Fibroblast of lung (primary cell): ENCODE measurements around the gene CFAP97D2. TPM values are rescaled to one million over a fixed set of nuclear protein-coding genes. Genes with fewer than 3 reads are reported as not detected.

ENCODE experiments used
- DNase-seq, 2 donors: peaks; one replicate each; pipeline versions ENCODE4 v3.0.0 to v3.0.0-alpha.2; 2010; ENCODE audit warnings: low read depth in 2 of 2
- H2AFZ ChIP-seq: 2 replicates; pipeline ENCODE4 v1.5.1; 2012; ENCODE audit warnings: low read length, control low read depth, inconsistent platforms
- H3K27ac ChIP-seq: 2 replicates; pipeline ENCODE4 v1.5.1; 2011; ENCODE audit warnings: low read length, control low read depth; ENCODE audit not compliant: insufficient read depth
- H3K27me3 ChIP-seq: 2 replicates; pipeline ENCODE4 v1.5.1; 2011; ENCODE audit warnings: mild to moderate bottlenecking, low read length; ENCODE audit not compliant: control insufficient read depth, insufficient read depth
- H3K36me3 ChIP-seq: 2 replicates; pipeline ENCODE4 v1.5.1; 2011; ENCODE audit warnings: low read length; ENCODE audit not compliant: control insufficient read depth, insufficient read depth
- H3K4me1 ChIP-seq: 2 replicates; pipeline ENCODE4 v1.5.1; 2011; ENCODE audit warnings: low read length; ENCODE audit not compliant: control insufficient read depth, insufficient read depth; ENCODE audit errors: extremely low read depth
- H3K4me2 ChIP-seq: 2 replicates; pipeline ENCODE4 v1.5.1; 2011; ENCODE audit warnings: low read length, control low read depth; ENCODE audit not compliant: insufficient read depth; ENCODE audit errors: extremely low read depth
- H3K4me3 ChIP-seq, 4 experiments: fragments of 200-600 bp in 1 of 4; sonication (generic) in 1 of 4; replicated peaks in 1 of 4; 2 replicates each; pipeline ENCODE4 v1.5.1; 2011 to 2016; ENCODE audit warnings: low read length in 4 of 4, low read depth in 3 of 4, mild to moderate bottlenecking in 3 of 4, control low read depth in 2 of 4, inconsistent platforms in 1 of 4, mixed read lengths in 1 of 4; ENCODE audit not compliant: insufficient read depth in 1 of 4; ENCODE audit errors: control extremely low read depth in 1 of 4
- H3K79me2 ChIP-seq: 2 replicates; pipeline ENCODE4 v1.5.1; 2012; ENCODE audit warnings: mild to moderate bottlenecking, low read length, inconsistent platforms; ENCODE audit not compliant: control insufficient read depth, insufficient read depth
- H3K9ac ChIP-seq: 2 replicates; pipeline ENCODE4 v1.5.1; 2011; ENCODE audit warnings: mild to moderate bottlenecking, low read length, control low read depth; ENCODE audit not compliant: insufficient read depth
- H3K9me3 ChIP-seq: 2 replicates; pipeline ENCODE4 v1.5.1; 2012; ENCODE audit warnings: low read depth, low read length; ENCODE audit not compliant: control insufficient read depth, insufficient read depth
- H4K20me1 ChIP-seq: 2 replicates; pipeline ENCODE4 v1.5.1; 2011; ENCODE audit warnings: low read length; ENCODE audit not compliant: control insufficient read depth, insufficient read depth; ENCODE audit errors: extremely low read depth
- CTCF ChIP-seq, 2 donors: IDR thresholded peaks in 1 of 2; conservative IDR thresholded peaks in 1 of 2; 1 replicate in 1 of 2; 2 replicates in 1 of 2; pipeline ENCODE4 v1.5.1; 2011 to 2012; ENCODE audit warnings: low read length in 2 of 2, control low read depth in 1 of 2, inconsistent platforms in 1 of 2, low read depth in 1 of 2, mild to moderate bottlenecking in 1 of 2
- EZH2 ChIP-seq: IDR thresholded peaks from 2 replicates; pipeline ENCODE4 v1.5.1; 2012; ENCODE audit warnings: low read length, control low read depth, mild to moderate bottlenecking; ENCODE audit errors: missing control alignments
- polyA plus RNA-seq, 2 donors: library from polyadenylated mRNA; depleted of rRNA in 1 of 2; stranded (reverse) in 1 of 2; unstranded in 1 of 2; fragments of >200 nt; gene quantifications; 2 replicates each; pipeline ENCODE4 v1.2.1, GENCODE V29; 2011 to 2012; ENCODE audit warnings: missing spikeins in 1 of 2
- total RNA-seq: library from RNA; depleted of rRNA; stranded (reverse); fragments of >200 nt; gene quantifications from 2 replicates; pipeline ENCODE4 v1.2.1, GENCODE V29; 2014

Gene CFAP97D2
- total and polyA plus RNA-seq, 2 donors (not counting 1 experiment from before 2014, with no cell fraction given) = not detected

DNA sequence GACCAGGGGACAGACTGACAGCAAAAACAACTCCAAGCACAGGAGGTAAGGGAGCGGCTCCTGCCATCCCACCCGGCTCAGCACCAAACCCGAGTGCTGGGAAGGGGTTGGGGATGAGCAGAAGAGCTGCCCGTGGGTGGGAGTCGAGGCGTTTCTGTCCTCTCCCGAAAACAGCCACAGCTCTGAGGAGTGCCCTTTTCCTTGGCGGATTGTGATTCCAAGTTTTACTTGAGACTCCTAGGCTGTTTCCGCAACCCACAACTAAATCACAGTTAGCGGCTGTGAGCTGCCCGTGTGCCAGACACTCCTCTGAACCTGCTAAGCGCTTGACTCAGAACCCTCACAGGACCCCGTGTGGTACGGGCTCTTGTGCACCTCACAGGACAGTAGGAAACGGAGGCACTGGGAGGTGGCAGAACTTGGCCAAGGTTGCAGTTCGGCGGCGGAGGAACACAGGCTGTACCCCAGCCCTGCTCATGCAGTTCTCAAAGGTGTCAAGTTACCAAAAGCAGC is 21.4 kb downstream of the CFAP97D2 start:
- H3K4me3 ChIP-seq = peak overlapping the region in 1 of 4 experiments; percentile 36

DNA sequence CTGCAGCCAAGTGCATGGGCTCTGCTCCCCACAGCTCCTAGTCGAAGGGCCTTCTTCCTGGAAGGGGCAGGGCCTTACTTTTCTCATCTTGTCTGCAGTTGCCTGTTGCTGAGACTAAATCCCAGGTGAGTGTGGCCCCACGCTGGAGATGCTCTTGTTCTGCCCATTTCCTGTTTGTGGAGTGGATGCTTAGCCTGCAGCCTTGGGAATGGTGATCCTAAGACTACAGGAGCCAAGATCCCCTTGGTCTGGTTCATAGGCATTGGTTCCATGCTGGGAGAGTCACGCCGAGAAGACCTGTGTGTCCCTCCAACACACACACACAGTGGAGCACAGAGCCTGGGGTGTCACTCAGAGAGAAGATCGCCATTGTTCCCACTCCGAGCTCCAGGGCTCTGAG is 23.5 kb downstream of the CFAP97D2 start:
- DNase-seq = no peak
- no peaks in the 10 kb centered on the region for H3K4me1 ChIP-seq
- H2AFZ ChIP-seq = no peak overlapping the region
- H3K79me2 ChIP-seq = no peaks in the 10 kb centered on the region
- H4K20me1 ChIP-seq = no peaks in the 10 kb centered on the region
- no peaks in the 10 kb centered on the region for H3K9me3 ChIP-seq
- H3K27me3 ChIP-seq = peaks cover 16% of the 10 kb centered on the region
- H3K4me3 ChIP-seq = no peak overlapping the region
- H3K27ac ChIP-seq = no peak overlapping the region
- H3K4me2 ChIP-seq = no peak overlapping the region
- no peak for TF ChIP-seq CTCF (conservative IDR thresholded peaks at IDR 0.05 in 1 of 2, IDR thresholded peaks at IDR 0.05 in 1 of 2; ENCODE audit: low read depth in 1 of 2, low read length in 2 of 2)
- TF ChIP-seq EZH2 = no peak
- H3K9ac ChIP-seq = no peak overlapping the region
- H3K36me3 ChIP-seq = no peaks in the 10 kb centered on the region

More for the DNA sequence above, 21.4 kb downstream of the CFAP97D2 start:
- Histone ChIP-seq H4K20me1 (no peaks in the 10 kb centered on the region), H3K36me3 (no peaks in the 10 kb centered on the region), H3K9me3 (no peaks in the 10 kb centered on the region), H3K4me2 (no peak overlapping the region), H3K27me3 (peaks cover 16% of the 10 kb centered on the region), H3K79me2 (no peaks in the 10 kb centered on the region), H3K9ac (no peak overlapping the region), H3K4me1 (no peaks in the 10 kb centered on the region), H2AFZ (no peak overlapping the region), H3K27ac (no peak overlapping the region)
- TF ChIP-seq EZH2 (no peak), CTCF (conservative IDR thresholded peaks at IDR 0.05 in 1 of 2, IDR thresholded peaks at IDR 0.05 in 1 of 2; ENCODE audit: low read depth in 1 of 2, low read length in 2 of 2) (no peak)
- peak; percentile 15 to 55 for DNase-seq

DNA sequence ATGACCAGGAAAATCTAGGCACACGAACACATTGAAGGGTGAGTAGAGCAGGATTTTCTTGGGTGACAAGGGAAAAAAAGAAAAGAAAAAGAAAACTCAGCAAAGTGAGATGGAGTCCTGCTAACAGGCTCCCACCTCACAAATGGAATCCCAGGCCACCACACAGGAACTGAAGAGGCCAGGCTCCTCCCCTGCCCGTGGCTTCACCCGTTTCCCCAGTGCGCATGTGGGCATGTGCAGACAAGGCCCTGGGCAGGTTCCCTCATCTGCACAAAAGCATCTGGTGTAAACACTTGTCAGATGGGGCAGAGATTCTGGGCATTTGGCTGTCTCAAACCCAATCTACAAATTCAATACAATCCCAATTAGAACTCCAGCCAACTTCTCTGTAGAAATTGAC is 24.5 kb downstream of the CFAP97D2 start:
- Histone ChIP-seq H3K27me3 (peaks cover 16% of the 10 kb centered on the region), H3K27ac (no peak overlapping the region), H3K4me3 (no peak overlapping the region), H3K4me1 (no peaks in the 10 kb centered on the region), H3K4me2 (no peak overlapping the region), H4K20me1 (no peaks in the 10 kb centered on the region), H3K9me3 (no peaks in the 10 kb centered on the region), H3K79me2 (no peaks in the 10 kb centered on the region), H3K9ac (no peak overlapping the region), H2AFZ (no peak overlapping the region), H3K36me3 (no peaks in the 10 kb centered on the region)
- DNase-seq = no peak
- TF ChIP-seq CTCF (conservative IDR thresholded peaks at IDR 0.05 in 1 of 2, IDR thresholded peaks at IDR 0.05 in 1 of 2; ENCODE audit: low read depth in 1 of 2, low read length in 2 of 2) = no peak
- no peak for TF ChIP-seq EZH2
